SHP77 treated with DMSO at 0.1 percent for 48 hours (cell line): Measurements from ENCODE around the gene DOCK9.

Experiments used
- DNase-seq: peaks from one replicate; lab custom pipeline; 2025; lab: John Stamatoyannopoulos, UW

The DOCK9 gene

GRCh38 chr13:98975822-98976261 is 2.0 kb downstream of the DOCK9 start:
- DNase-seq: no peak

- no peak for DNase-seq
Measured at GRCh38 chr13:98974053-98974452, 3.8 kb downstream of the DOCK9 start.

- DNase-seq: no peak
Measured at GRCh38 chr13:98972627-98973026, 5.2 kb downstream of the DOCK9 start.

GRCh38 chr13:98972059-98972458 is 5.8 kb downstream of the DOCK9 start:
- DNase-seq: no peak

GRCh38 chr13:98970330-98970729 is 7.5 kb downstream of the DOCK9 start:
- no peak for DNase-seq

- no peak for DNase-seq
Measured at GRCh38 chr13:98967491-98967890, 10.4 kb downstream of the DOCK9 start.

- no peak for DNase-seq
Measured at GRCh38 chr13:98966019-98966418, 11.8 kb downstream of the DOCK9 start.

GRCh38 chr13:98965325-98965724 is 12.5 kb downstream of the DOCK9 start:
- DNase-seq: no peak

- no peak for DNase-seq
Measured at GRCh38 chr13:98963917-98964316, 13.9 kb downstream of the DOCK9 start.

- DNase-seq: no peak
Measured at GRCh38 chr13:98962901-98963590, 14.8 kb downstream of the DOCK9 start.

GRCh38 chr13:98961503-98962105 is 16.3 kb downstream of the DOCK9 start:
- no peak for DNase-seq

- DNase-seq: no peak
Measured at GRCh38 chr13:98960606-98961502, 17.0 kb downstream of the DOCK9 start.

- no peak for DNase-seq
Measured at GRCh38 chr13:98959786-98960605, 17.9 kb downstream of the DOCK9 start.

- no peak for DNase-seq
Measured at GRCh38 chr13:98959291-98959690, 18.6 kb downstream of the DOCK9 start.

GRCh38 chr13:98958443-98958794 is 19.4 kb downstream of the DOCK9 start:
- no peak for DNase-seq

- no peak for DNase-seq
Measured at GRCh38 chr13:98957731-98958442, 20.0 kb downstream of the DOCK9 start.

- no peak for DNase-seq
Measured at GRCh38 chr13:98955336-98955735, 22.5 kb downstream of the DOCK9 start.

- DNase-seq: no peak
Measured at GRCh38 chr13:98954313-98954712, 23.6 kb downstream of the DOCK9 start.

- DNase-seq: no peak
Measured at GRCh38 chr13:98951266-98951665, 26.6 kb downstream of the DOCK9 start.

GRCh38 chr13:98950705-98951104 is 27.2 kb downstream of the DOCK9 start:
- DNase-seq: no peak

GRCh38 chr13:98947925-98948324 is 29.9 kb downstream of the DOCK9 start:
- DNase-seq: no peak
